Stimulated activated CD8-positive, alpha-beta memory T cell treated with anti-CD3 and anti-CD28 coated beads, Interleukin-15, amount 100 ng/mL, for 48 hours (primary cell): ENCODE measurements around the gene RGL3.
A peak's percentile ranks its signal among the peaks of the same experiment; 100 is the strongest.
"Not testable (repeated sequence)": the region's sequence is repeated elsewhere in the genome, so short reads cannot be mapped to it uniquely, and the experiment has no call there.

Source experiments
- DNase-seq, 2 donors: peaks; one replicate each; pipeline ENCODE4 v3.0.0-alpha.2; 2020; ENCODE audit warnings: low read depth in 2 of 2

The RGL3 gene

DNA sequence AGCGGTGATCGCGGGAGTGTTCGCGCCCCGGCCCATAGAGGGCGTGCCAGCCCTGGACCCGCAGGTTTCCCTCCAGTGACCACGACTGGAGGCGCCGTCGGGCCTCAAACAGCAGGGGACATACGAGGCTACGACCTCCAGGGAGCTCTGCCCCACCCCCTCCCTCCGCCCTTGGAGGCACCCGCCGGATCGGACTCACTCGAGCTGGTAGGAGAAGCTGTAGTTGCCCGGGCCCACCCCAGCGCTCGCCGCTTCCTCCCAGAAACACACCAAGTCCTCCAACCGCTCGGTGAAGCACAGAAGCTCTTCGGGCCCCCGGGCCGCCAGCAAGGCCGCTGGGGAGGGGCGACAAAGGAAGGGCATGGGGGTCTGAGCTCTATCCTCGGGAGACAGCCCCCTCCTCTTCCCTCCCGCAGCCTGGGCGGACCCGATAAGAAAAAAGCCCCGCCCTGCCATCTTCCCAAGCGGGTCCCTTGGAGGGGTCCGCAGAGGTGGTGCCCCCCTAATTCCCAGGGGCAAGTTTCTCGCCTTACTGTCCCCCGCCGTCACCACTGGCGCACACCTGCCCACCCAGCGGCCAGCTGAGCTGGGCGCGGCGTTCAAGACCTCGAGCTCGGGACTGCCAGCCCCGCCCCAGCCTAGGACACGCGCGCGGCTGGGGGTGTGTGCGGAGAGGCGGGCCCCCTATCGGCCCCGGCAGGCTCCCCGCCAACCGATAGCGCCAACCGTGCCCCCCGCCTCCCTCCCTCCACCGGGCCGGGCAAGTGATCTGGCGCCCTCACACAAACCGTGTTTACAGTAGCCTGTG, 36.0 kb downstream of the RGL3 start:
- DNase-seq = peak; percentile 23 to 47

DNA sequence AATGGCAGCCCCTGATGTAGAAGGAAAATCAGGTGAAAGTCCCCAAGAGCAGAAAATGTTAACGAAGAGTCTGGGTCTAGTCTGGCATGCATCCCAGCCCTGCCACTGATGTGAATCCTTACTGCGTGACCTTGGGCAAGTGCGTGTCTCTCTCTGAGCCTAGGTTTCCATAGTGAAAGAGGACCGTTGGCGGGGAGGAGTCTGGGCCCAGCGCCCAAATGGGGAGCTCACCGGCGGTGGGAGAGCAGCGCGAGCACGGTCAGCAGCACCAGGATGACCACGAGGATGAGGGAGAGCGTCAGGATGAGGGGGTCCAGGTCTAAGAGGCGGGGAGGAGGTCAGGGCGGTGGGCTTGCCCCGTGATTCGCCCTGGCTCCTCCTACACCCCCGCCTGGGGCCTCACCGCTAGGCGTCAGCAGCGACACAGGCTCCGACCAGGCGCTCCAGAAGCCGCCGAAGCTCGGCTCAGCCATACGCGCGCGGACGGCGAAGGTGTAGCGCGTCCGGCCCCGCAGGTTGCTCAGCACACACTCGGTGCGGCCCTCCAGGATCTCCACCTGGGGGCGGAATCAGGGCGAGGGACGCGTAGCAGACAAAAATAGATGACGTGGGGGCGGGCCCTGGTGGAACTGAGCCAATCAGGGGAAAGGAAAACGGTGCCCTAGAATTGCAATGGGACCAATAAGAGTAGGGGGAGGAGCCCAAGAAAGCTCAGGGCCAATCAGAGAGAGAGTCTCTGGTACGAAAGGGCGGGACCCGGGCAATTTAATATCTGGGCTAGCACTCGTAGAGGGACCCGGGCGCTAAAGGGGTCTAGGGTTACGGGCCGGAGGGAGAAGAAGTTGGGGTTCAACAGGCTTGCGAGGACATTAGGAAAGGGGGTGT, 38.2 kb downstream of the RGL3 start:
- DNase-seq = peak; percentile 93 to 95

DNA sequence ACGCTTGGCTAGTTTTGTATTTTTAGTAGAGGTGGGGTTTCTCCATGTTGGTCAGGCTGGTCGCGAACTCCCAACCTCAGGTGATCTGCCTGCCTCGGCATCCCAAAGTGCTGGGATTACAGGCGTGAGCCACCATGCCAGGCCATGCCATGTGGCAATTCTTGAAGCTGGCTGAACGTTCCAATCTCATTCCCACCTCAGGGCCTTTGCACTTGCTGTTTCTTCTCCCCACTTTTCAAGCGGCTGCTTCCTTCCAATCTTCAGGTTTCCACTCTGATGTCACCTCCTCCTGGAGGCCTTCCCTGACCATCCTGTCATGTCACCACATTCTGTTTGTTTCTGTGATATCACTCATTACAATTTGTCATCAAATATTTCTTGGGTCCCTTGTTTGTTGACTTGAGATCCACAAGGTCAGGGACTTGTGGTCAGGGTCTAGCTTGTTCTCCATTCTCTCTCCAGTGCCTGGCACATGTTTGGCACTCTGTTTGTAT, 39.2 kb downstream of the RGL3 start:
- DNase-seq = no peak

DNA sequence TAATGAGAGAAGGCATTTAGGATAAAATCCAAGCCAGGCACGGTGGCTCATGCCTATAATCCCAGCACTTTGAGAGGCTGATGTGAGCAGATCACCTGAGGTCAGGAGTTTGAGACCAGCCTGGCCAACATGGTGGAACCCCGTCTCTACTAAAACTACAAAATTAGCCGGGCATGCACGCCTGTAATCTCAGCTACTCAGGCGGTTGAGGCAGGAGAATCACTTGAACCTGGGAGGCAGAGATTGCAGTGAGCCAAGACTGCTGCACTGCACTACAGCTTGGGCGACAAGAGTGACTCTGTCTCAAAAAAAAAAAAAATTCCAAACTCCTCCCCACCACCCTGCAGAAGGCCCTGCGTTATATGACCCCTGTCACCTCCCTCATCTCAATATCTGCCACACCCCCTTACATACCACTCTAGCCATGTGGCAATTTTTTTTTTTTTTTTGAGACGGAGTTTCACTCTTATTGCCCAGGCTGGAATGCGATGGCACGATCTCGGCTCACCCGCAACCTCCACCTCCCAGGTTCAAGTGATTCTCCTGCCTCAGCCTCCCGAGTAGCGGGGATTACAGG, 39.8 kb downstream of the RGL3 start:
- not testable (repeated sequence) for DNase-seq

DNA sequence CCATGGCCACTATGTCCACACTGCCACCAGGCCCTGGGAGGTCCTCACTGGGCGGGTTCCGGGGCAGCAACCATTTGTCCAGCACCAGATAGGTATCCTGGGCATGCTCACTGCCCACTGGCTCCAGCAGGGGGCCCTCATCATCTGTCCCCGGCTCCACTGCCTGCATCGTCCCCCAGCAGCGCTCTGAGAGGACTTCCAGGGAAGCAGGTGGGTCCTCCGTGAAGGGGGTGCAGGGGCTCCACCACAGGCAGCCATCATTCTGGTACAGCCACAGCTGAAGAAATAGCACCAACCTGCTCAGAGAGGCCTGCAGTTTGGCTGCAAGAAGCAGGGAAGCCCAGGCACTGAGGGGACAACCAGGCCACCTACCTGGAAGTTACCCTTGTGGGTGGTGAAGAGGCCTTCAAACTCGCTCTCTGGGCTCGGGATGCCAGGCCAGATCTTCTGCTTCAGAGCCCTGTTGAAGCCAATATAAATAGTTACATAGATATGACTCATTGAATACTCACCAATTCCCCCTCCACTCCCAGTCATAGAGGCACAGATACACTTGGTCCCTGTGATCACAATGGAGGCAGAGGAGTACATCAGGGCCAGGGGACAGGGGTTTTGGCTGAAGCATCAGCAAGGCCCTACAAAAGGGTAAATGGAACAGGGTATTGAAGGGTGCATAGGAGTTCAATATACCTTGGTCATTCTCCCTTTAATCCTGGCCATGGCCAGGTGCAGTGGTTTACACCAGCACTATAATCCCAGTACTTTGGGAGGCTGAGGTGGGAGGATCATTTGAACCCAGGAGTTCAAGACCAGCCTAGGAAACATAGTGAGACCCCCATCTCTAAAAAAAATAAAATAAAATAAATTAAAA, 40.6 kb downstream of the RGL3 start:
- DNase-seq = no peak

DNA sequence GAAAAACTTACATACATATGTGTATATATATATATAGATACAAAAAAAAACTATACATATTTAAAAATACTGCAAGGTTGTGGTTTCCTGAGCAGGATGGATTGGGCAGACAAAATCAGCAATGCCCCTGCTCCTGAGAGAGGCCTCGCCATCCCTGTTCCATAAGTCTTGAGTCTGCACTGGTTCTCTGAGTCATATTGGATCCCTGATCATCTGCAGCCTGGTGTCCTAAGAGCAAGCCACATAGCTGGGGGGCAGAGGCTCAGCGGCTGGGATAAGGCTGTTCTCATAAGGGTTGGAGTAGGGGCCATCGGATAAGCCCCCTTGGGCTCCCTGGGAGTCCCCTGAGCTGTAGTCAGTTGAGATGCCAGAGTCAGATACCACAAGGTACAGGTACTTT, 41.4 kb downstream of the RGL3 start:
- no peak for DNase-seq

DNA sequence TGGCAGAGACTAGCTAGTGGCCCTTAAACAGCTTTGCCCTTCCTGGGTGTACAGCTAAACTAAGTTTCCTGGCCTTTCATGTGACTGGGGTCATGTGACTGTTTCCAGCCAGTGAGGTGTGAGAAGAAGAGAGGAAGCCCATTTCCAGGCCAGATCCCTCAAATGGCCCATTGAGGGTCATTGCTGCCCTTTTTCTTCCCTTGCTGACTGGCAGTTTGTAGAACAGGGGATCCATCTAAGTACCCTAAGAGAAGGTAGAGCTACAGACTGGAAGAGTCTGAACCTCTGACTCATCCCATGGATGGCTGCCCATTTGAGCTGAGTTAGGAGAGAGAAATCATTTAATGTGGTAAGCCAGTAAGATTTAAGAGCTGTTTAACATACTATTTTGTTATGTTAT, 41.9 kb downstream of the RGL3 start:
- no peak for DNase-seq

DNA sequence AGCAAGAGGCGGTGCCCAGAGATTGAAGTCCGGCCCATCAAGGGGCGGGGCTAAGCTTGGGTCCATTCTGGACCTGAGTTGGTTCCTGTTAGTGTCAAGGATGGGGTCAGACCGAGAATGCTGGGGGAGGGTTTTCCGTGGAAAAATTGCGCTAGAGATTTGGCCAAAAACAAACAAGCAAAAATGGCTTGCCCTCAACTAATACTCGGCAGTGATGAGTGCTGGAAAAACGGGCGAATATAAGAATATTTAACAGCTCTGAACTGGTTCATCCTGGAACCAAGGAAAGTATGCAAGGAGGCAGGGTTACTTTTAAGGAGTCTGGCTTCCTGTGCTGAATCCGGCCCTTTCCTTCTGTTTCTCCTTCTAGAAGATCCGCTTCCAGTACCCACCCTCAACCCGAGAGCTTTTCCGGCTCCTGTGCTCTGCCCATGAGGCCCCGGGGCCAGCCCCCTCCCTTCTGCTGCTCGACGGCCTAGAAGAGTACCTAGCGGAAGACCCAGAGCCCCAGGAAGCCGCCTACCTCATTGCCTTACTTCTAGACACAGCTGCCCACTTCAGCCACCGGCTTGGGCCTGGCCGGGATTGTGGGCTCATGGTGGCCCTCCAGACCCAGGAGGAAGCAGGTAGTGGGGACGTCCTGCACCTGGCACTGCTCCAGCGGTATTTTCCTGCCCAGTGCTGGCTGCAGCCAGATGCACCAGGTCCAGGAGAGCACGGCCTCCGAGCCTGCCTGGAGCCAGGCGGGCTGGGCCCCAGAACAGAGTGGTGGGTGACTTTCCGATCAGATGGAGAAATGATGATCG, 43.8 kb downstream of the RGL3 start:
- DNase-seq = peak; percentile 49 to 60

DNA sequence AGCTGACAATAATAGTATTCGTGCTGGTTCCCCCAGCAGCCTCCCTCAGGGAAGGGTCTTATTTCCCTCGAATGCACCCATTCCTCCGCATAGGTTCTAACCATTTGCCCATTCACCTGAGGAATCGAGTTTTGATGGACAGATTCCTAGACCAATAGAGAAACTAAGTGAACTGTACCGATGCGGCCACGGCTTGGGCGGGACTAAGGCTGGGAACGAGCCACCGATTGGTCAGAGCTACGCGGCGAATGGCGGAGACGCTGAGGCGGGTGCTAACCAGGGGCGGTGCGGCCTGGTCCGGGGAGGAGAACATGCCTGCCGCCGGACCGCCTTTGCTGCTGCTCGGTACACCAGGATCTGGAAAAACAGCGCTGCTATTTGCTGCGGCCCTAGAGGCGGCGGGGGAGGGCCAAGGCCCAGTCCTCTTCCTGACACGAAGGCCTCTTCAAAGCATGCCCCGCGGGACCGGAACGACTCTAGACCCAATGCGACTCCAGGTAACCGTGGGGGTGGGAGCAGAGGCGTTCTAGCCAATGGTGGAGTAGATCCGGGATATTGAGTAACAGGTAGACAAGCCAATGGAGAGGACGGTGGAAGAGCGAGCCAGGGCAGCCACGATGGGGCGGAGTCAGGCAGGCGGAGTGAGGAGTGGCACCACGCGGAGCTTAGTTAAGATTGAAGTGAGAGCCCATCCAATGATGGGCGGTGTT, 44.5 kb downstream of the RGL3 start, which contains the start of gene SWSAP1:
TSS of gene SWSAP1 (plus strand) at position 234 of the 710 bp plus-strand sequence. CDS start at position 249, 15 bp downstream.
- peak; percentile 92 to 96 for DNase-seq

DNA sequence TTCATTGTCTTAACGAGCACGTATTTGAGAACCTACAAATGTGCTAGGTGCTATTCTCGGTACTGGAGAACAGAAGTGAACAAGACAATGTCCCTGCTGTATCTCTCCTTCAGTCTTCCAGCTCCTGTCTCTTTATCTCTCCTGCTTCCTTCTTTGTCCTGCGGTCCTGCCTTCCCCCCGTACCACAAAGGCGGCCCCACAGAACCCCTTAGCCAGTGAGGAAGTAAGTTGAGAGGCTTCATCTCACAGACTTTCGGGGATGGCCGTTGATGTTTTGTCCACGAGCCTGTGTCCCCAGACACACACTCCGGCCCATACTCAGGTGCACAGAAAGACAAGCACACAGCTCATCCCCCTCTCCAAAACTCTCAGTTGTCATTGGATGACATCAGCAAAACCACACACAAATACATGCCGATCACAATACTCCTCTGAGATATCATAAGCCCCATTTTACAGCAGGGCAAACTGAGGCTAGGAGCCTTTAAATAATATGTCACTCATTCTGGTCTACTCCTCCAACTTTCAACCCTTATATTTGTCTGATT, 45.2 kb downstream of the RGL3 start:
- no peak for DNase-seq

DNA sequence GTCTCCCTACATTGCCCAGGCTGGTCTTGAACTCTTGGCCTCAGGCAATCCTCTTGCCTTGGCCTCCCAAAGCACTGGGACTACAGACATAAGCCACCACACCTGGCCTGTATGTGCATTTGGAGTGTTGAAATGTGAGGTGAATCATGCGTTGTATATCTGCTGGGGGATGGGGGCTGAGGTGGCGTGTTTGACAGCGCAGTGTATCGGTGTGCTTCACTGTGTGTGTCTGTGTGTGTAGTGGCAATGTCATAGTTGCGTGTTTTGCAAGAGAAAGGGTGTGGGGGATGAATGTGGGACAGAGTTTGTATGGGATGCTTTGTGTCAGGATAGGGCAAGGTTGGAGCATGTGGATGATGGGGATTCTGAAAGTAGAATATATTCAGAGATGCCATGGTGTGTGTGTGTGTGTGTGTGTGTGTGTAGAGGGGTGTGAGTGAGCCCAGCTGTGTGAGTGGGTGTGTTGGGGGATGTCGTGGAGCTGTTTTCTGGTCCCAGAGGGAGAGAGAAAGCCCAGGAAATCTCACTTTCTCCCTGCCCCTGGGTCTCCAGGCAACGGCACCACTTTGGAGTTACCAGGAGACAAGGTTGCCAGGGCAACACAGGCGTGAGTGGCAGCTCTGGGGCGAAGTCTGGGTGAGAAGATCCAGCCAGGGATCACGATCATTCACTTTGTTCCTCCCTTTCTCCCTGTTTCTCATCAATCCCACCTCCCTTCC, 45.8 kb downstream of the RGL3 start:
- no peak for DNase-seq

DNA sequence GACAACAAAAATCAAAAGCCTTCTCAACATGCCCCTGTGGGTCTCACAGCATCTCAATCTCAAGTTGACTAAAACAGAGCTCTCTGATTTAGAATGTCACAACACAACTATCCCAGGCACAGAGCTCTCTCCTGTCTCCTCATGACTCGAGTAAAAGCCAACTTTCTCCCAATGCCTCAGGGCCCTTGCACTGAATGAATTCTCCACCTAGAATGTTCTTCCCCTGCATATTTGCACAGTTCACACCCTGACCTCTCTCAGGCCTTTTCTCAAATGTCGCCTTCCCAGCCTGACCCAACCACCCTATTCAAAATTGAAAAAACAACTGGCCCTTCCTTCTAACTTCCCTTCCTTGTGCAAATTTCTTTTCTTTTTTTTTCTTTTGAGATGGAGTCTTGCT, 48.4 kb downstream of the RGL3 start:
- DNase-seq = no peak

DNA sequence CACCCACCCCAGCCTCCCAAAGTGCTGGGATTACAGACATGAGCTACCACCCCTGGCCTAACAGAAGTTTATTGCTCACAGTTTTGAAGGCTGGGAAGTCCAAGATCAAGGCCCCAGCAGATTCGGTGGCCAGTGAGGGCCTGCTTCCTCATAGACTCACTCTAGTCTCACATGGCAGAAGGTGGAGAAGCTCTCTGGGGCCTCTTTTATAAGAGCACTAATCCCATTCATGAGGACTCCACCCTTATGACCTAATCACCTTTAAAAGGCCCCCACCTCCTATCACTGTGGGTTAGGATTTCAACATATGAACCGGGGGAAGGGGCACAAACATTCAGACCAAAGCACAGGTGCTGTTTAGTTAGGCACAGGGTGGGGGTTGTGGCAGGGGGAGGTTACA, 51.6 kb downstream of the RGL3 start:
- DNase-seq = no peak

DNA sequence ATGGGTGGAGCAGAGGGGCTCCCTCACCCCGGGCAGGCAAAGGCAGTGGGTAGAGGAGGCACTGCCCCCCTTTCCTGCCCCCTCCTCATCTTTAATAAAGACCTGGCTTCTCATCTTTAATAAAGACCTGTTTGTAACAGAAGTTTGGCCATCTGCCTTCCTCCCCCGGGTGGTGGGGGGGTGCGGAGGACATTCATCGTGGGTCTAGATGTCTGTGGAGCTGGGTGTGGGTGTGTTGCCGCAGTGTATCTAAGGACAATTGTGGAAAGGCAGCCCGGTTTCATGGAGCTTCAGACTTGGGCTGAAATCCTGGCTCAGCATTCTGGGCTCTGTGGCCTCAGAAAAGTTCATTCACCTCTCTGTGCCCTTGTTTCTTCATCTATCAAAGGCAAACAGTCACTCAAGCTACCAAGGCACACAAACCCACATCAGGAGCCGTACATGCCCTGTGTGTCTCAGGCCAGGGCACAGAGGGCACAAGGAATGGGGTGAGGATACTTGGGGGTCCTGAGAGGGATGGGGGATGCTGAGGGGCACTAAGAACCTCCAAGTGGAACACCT, 53.5 kb downstream of the RGL3 start:
- no peak for DNase-seq

DNA sequence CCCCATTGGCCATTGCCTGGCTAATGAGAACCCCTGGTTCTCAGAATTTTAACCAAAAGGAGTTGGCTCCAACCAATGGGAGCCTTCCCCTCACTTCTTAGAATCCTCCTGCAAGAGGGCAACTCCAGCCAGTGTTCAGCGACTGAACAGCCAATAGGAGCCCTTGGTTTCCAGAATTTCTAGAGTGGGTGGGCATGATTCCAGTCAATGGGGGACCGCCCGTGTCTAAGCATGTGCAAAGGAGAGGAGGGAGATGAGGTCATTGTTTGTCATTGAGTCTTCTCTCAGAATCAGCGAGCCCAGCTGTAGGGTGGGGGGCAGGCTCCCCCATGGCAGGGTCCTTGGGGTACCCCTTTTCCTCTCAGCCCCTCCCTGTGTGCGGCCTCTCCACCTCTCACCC, 54.2 kb downstream of the RGL3 start:
- DNase-seq = no peak

DNA sequence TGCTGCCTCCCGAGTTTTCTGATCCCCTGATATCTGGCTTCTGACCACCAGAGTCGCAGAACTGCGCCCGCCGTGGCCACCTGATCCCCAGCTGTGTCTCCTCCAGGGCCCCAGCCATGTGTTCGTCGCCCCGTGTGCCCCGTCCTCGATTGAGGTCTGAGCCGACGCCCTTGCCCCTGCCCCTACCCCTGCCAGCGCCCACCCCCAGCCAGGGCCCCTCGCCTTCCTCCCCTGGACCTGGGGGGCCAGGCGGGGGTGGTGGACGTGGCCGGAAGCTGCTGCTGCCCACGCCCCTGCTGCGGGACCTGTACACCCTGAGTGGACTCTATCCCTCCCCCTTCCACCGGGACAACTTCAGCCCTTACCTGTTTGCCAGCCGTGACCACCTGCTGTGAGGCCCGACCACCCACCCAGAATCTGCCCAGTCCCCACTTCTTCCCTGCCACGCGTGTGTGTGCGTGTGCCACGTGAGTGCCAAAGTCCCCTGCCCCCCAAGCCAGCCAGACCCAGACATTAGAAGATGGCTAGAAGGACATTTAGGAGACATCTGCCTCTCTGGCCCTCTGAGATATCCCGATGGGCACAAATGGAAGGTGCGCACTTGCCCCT, 54.7 kb downstream of the RGL3 start:
- no peak for DNase-seq

DNA sequence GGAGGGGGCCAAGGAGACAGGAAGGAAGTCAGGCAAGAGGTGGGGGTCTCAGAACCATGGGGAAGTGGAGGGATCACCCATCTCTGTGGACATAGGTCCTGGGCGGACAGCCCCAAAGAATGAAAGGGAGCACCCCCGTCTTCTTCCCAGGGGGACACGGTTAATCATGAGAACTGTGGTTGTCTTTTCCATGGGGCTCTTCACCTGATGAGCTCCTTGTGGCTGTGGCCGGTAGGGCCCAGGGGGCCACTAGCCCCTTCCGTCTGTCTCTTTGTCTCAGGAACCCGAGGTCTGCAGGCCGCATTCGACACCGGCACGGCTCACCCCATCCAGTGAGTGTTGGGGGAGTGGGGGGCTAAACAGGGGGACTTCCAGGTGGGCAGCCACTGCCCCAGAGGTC, 55.2 kb downstream of the RGL3 start:
- no peak for DNase-seq
